NT2/D1 (cell line): ENCODE measurements around the gene HMGB4.

ENCODE experiments used
- DNase-seq: peaks from one replicate; pipeline ENCODE4 v3.0.0-alpha.2; 2011; ENCODE audit warnings: low read depth, low spot score
- H3K27me3 ChIP-seq: 2 replicates; pipeline ENCODE4 v1.6.0; 2011; ENCODE audit warnings: mild to moderate bottlenecking; ENCODE audit not compliant: insufficient read length, insufficient read depth
- H3K36me3 ChIP-seq: 2 replicates; pipeline ENCODE4 v1.6.1; 2011; ENCODE audit warnings: mild to moderate bottlenecking, low read length, mixed read lengths; ENCODE audit not compliant: insufficient read depth, insufficient read length
- H3K4me1 ChIP-seq: 2 replicates; pipeline ENCODE4 v1.5.1; 2011; ENCODE audit not compliant: insufficient read depth, insufficient read length
- H3K4me3 ChIP-seq: 2 replicates; pipeline ENCODE4 v1.5.1; 2011; ENCODE audit warnings: low read depth; ENCODE audit not compliant: insufficient read length
- H3K9ac ChIP-seq: 2 replicates; pipeline ENCODE4 v1.6.0; 2011; ENCODE audit warnings: low read depth; ENCODE audit not compliant: insufficient read length
- H3K9me3 ChIP-seq: 2 replicates; pipeline ENCODE4 v1.5.1; 2011; ENCODE audit warnings: mild to moderate bottlenecking, low read length; ENCODE audit not compliant: insufficient read depth
- SUZ12 ChIP-seq: IDR thresholded peaks from 2 replicates; pipeline ENCODE4 v1.6.1; 2011; ENCODE audit not compliant: insufficient read length, insufficient read depth; ENCODE audit errors: extremely low read depth
- YY1 ChIP-seq: IDR thresholded peaks from 2 replicates; pipeline ENCODE4 v1.6.1; 2011; ENCODE audit not compliant: insufficient read length, insufficient read depth
- ZNF274 ChIP-seq: IDR thresholded peaks from 2 replicates; pipeline ENCODE4 v1.6.1; 2011; ENCODE audit warnings: mild to moderate bottlenecking, low read depth, low read length

Gene HMGB4

GRCh38 chr1:33897092-33897725 lies 33.3 kb downstream of the HMGB4 start:
- no peaks in the 10 kb centered on the region for H3K9me3 ChIP-seq
- DNase-seq, result no peak
- H3K4me1 ChIP-seq, result peaks cover 3% of the 10 kb centered on the region
- H3K9ac ChIP-seq, result no peak overlapping the region
- no peaks in the 10 kb centered on the region for H3K27me3 ChIP-seq
- H3K4me3 ChIP-seq, result no peak overlapping the region
- no peak for TF ChIP-seq YY1
- no peak for TF ChIP-seq ZNF274
- no peak for TF ChIP-seq SUZ12
- H3K36me3 ChIP-seq, result no peaks in the 10 kb centered on the region

GRCh38 chr1:33898406-33898805 lies 34.5 kb downstream of the HMGB4 start:
- no peak for DNase-seq
- Histone ChIP-seq H3K4me3 (no peak overlapping the region), H3K27me3 (no peaks in the 10 kb centered on the region), H3K36me3 (no peaks in the 10 kb centered on the region), H3K4me1 (peaks cover 3% of the 10 kb centered on the region), H3K9ac (no peak overlapping the region), H3K9me3 (no peaks in the 10 kb centered on the region)
- TF ChIP-seq ZNF274 (no peak), YY1 (no peak), SUZ12 (no peak)

- Histone ChIP-seq H3K9ac (no peak overlapping the region), H3K36me3 (no peaks in the 10 kb centered on the region), H3K27me3 (no peaks in the 10 kb centered on the region), H3K9me3 (no peaks in the 10 kb centered on the region), H3K4me3 (no peak overlapping the region), H3K4me1 (peaks cover 3% of the 10 kb centered on the region)
- TF ChIP-seq ZNF274 (no peak), YY1 (no peak), SUZ12 (no peak)
- DNase-seq, result no peak
Observed at GRCh38 chr1:33898881-33899280, 35.0 kb downstream of the HMGB4 start.

GRCh38 chr1:33899746-33900145 lies 35.9 kb downstream of the HMGB4 start:
- no peaks in the 10 kb centered on the region for H3K9me3 ChIP-seq
- DNase-seq, result no peak

GRCh38 chr1:33902486-33903209 lies 38.8 kb downstream of the HMGB4 start:
- Histone ChIP-seq H3K9me3 (no peaks in the 10 kb centered on the region), H3K9ac (no peak overlapping the region), H3K27me3 (no peaks in the 10 kb centered on the region), H3K4me1 (no peaks in the 10 kb centered on the region), H3K4me3 (no peak overlapping the region), H3K36me3 (no peaks in the 10 kb centered on the region)
- no peak for DNase-seq
- TF ChIP-seq YY1 (no peak), ZNF274 (no peak), SUZ12 (no peak)

More at GRCh38 chr1:33899746-33900145, 35.9 kb downstream of the HMGB4 start:
- TF ChIP-seq ZNF274, result no peak
- TF ChIP-seq SUZ12, result no peak
- TF ChIP-seq YY1, result no peak
- Histone ChIP-seq H3K4me3 (no peak overlapping the region), H3K27me3 (no peaks in the 10 kb centered on the region), H3K9ac (no peak overlapping the region), H3K36me3 (no peaks in the 10 kb centered on the region), H3K4me1 (peaks cover 3% of the 10 kb centered on the region)

- Histone ChIP-seq H3K4me3 (no peak overlapping the region), H3K9ac (no peak overlapping the region), H3K36me3 (no peaks in the 10 kb centered on the region), H3K4me1 (no peaks in the 10 kb centered on the region), H3K9me3 (no peaks in the 10 kb centered on the region), H3K27me3 (no peaks in the 10 kb centered on the region)
- no peak for TF ChIP-seq ZNF274
- no peak for DNase-seq
Observed at GRCh38 chr1:33903210-33903589, 39.3 kb downstream of the HMGB4 start.

GRCh38 chr1:33905241-33905640 lies 41.4 kb downstream of the HMGB4 start:
- DNase-seq, result no peak
- Histone ChIP-seq H3K9me3 (no peaks in the 10 kb centered on the region), H3K4me1 (no peaks in the 10 kb centered on the region), H3K27me3 (no peaks in the 10 kb centered on the region), H3K9ac (no peak overlapping the region), H3K36me3 (no peaks in the 10 kb centered on the region), H3K4me3 (no peak overlapping the region)
- no peak for TF ChIP-seq SUZ12
- TF ChIP-seq YY1, result no peak
- no peak for TF ChIP-seq ZNF274
